Measurements from ENCODE around the gene ADCY7.

The ADCY7 gene

GRCh38 chr16:50284131-50284911 lies 18.0 kb downstream of the ADCY7 start:
- DNase-seq = no peak

GRCh38 chr16:50285406-50286003 lies 19.2 kb downstream of the ADCY7 start:
- no peak for DNase-seq

- no peak for DNase-seq
Observed at GRCh38 chr16:50286681-50287080, 20.3 kb downstream of the ADCY7 start.

DNA sequence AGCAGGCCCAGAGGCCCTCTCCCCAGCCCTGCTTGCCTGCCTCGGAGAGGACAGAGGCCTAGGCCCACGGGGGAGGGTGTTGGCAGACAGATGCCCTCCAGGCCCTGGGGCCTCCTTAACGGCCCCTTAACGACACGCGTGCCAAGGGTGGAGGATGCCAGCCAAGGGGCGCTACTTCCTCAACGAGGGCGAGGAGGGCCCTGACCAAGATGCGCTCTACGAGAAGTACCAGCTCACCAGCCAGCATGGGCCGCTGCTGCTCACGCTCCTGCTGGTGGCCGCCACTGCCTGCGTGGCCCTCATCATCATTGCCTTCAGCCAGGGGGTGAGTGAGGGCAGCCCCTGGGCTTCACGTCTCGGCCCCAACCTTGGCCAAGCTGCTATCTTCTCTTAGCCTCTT lies 21.7 kb downstream of the ADCY7 start:
- no peak for DNase-seq

DNA sequence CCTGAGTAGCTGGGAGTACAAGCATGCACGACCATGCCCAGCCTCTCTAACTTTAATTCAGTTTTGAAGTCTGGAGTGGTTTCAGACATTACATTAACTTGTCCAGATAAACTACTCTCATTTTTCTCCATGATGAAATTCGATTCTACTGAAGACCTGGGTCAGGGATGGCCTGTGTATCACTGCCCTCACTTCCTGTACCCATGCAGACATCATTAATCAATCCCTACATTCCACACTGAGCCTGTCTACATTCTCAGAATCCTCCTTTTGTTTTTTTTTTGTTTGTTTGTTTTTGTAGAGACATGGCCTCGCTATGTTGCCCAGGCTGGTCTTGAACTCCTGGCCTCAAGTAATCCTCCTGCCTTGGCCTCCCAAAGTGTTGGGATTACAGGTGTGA lies 22.6 kb downstream of the ADCY7 start:
- no peak for DNase-seq

GRCh38 chr16:50289950-50290764 lies 23.8 kb downstream of the ADCY7 start:
- DNase-seq = no peak

GRCh38 chr16:50290856-50291255 lies 24.5 kb downstream of the ADCY7 start:
- DNase-seq = no peak

GRCh38 chr16:50291719-50292565 lies 25.6 kb downstream of the ADCY7 start:
- DNase-seq = no peak

- no peak for DNase-seq
Observed at GRCh38 chr16:50292566-50292948, 26.2 kb downstream of the ADCY7 start.

- DNase-seq = no peak
Observed at GRCh38 chr16:50293041-50293783, 26.9 kb downstream of the ADCY7 start.

DNA sequence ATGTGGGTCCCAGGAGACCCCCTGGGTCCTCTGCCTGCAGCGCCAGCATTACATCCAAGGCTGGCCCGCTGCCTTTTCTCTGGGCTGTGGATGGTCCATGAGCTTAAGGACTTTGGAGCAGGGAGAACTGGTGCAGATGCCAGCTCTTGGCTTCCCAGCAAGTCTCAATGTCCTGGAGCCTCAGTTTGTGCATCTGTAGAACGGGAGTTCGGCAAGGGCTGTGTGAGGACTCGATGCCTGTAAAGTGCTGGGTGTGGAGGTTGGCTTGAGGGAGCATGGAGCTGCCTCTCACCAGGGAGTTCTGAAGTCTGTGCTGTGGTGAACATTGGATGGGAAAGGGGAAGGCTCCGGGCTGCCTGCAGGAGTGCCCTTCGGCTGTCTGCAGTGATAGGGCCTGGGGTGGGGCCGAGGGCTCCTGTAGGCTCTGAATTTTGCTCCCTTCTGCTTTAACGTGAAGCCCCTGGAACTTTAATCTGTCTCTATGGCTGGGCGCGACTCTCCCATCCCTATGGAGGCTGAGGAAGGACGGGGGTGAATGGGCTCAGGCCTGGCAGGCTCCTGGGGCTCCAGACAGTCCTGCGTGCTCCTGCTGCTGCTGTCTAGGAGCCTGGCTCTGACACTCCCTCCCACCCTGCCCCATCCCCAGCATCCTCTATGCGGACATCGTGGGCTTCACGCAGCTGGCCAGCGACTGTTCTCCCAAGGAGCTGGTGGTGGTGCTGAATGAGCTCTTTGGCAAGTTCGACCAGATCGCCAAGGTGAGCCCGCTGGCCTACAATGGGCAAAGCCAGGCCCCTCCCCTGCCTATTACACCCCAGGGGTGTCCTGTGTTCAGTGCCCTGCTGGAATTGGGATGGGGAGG lies 27.9 kb downstream of the ADCY7 start:
- DNase-seq = no peak

DNA sequence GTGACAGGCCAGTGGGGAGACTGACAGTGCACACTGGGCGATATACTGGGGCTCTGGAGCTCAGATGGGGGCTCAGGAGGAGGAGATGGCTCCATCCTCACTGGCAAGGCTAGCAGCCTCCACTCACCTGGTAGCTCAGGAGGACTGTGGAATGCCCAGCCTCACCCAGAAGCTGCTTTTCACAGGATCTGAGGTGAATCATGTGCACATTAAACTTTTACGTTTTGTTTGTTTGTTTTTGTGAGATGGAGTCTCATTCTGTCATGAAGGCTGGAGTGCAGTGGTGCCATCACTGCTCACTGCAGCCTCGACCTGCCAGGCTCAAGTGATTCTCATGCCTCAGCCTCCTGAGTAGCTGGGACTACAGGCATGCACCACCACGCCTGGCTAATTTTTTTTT lies 28.6 kb downstream of the ADCY7 start:
- DNase-seq = no peak

DNA sequence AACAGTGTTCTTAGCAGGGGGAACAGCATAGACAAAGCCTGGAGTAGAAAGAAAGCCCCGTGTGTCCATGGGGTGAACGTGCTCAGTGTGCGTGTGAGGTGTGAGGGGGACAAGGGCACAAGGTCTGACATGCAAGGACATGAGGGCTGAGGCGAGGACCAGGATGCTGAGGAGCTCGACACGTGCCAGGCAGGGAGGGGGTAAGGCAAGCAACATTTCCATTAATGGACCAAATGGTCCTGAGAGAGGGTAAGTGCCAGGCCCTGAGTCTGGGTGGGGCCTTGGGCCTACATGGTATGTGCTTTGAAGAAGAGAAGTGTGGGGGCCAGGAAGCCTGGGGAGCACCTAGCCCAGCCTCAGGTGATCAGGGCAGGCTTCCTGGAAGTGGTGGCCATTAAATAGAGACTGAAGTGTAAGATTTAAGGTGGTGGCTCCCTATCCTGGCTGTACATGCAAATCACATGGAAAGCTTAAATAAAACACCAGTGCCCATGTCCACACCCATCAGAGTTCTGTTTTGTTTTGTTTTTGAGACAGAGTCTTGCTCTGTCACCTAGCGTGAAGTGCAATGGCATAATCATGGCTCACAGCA lies 29.3 kb downstream of the ADCY7 start:
- DNase-seq = no peak

GRCh38 chr16:50296807-50297206 lies 30.5 kb downstream of the ADCY7 start:
- DNase-seq = no peak

GRCh38 chr16:50297301-50298074 lies 31.1 kb downstream of the ADCY7 start:
- DNase-seq = peak; percentile 63

- DNase-seq = no peak
Observed at GRCh38 chr16:50298075-50298460, 31.7 kb downstream of the ADCY7 start.

DNA sequence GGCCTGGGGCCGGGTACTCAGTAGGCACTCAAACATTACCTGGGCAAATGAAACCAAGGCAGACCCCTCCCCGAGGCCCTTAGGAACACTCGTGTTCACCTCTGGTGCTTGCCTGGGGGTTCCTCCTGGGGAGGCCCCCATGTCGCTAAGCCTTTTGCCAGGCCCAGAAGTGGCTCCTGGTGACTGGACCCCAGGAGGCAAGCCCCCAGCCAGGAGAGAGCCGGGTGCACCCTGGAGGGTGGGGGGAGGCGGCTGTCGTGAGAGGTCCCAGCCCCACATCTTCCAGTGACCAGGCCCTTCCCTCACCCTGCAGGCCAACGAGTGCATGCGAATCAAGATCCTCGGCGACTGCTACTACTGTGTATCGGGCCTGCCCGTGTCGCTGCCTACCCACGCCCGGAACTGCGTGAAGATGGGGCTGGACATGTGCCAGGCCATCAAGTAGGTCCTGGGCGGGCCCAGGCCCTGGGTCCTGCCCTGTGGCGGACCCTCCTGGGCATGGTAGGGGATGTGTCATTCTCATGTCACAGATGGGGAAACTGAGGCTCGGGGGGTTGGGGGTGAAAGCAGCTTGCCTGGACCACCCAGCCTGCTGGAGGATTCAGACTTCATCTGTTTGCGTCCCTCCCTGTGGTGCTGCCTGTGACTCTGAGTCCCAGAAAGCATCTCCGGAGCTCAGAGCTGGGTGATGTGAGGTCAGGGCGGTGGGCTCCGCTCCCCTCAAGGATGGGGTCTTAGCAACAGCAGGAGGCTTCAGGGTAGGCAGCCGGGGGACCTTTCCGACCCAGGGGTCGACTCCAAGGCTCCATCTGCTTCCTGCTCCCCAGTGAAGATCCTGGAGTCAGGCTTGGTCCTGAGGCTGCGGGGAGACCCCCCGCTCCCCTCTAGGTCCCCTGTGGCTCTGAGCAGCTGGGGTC lies 32.5 kb downstream of the ADCY7 start:
- no peak for DNase-seq

DNA sequence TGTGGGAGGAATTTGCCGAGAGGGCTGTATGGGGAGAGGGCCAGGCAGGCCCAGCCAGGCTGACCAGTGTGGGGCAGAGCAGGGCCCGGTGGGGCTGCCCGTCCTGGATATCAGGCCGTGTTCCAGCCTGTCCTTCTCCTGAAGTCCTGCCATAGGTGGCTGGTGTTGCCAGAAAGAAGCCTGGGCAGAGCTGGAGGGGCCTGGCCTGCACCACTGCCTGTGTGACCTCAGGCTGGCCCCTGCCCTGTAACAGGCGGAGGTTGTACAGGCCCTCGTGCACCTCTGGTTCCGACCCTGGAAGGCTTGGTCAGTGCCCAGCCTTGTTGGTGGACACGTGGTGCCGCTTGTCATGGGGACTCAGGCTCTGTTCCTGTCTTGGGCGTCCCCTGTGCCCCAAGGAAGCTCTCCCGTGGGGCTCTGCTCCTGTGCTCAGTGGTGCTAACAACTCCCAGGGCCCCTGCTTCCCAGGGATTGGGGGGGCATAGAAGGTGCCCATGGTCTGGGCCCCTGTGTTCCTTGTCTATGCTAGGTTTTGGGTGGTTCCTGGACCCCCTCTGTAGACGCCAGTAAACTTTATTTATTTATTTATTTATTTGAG lies 33.3 kb downstream of the ADCY7 start:
- no peak for DNase-seq
